Mammary epithelial cell (primary cell): ENCODE results near the gene HNRNPA2B1.
"Not testable (repeated sequence)": the region's sequence is repeated elsewhere in the genome, so short reads cannot be mapped to it uniquely, and the experiment has no call there.

Source experiments
- EZH2 ChIP-seq: IDR thresholded peaks from 2 replicates; pipeline ENCODE4 v1.6.1; 2012; ENCODE audit warnings: low read length, inconsistent platforms, borderline replicate concordance
- TF ChIP-seq, protein P1 (sequence below), 2 donors: IDR thresholded peaks in 1 of 2; conservative IDR thresholded peaks in 1 of 2; 2 replicates each; pipeline ENCODE4 v1.5.1; 2011 to 2012; ENCODE audit warnings: inconsistent platforms in 2 of 2, low read length in 2 of 2, mild to moderate bottlenecking in 2 of 2, control low read depth in 1 of 2, low read depth in 1 of 2; ENCODE audit not compliant: insufficient read depth in 1 of 2; ENCODE audit errors: extremely low read depth in 1 of 2

- TF ChIP-seq, protein P1, sequence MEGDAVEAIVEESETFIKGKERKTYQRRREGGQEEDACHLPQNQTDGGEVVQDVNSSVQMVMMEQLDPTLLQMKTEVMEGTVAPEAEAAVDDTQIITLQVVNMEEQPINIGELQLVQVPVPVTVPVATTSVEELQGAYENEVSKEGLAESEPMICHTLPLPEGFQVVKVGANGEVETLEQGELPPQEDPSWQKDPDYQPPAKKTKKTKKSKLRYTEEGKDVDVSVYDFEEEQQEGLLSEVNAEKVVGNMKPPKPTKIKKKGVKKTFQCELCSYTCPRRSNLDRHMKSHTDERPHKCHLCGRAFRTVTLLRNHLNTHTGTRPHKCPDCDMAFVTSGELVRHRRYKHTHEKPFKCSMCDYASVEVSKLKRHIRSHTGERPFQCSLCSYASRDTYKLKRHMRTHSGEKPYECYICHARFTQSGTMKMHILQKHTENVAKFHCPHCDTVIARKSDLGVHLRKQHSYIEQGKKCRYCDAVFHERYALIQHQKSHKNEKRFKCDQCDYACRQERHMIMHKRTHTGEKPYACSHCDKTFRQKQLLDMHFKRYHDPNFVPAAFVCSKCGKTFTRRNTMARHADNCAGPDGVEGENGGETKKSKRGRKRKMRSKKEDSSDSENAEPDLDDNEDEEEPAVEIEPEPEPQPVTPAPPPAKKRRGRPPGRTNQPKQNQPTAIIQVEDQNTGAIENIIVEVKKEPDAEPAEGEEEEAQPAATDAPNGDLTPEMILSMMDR (conservative IDR thresholded peaks at IDR 0.05 in 1 of 2, IDR thresholded peaks at IDR 0.05 in 1 of 2; ENCODE audit: extremely low read depth in 1 of 2, insufficient read depth in 1 of 2, low read depth in 1 of 2, low read length in 2 of 2) = not testable (repeated sequence)
- not testable (repeated sequence) for TF ChIP-seq EZH2
Measured at GRCh38 chr7:26175903-26176302, 24.6 kb downstream of the HNRNPA2B1 start.
